Measurements from ENCODE around the gene NMRAL1.

The NMRAL1 gene

DNA sequence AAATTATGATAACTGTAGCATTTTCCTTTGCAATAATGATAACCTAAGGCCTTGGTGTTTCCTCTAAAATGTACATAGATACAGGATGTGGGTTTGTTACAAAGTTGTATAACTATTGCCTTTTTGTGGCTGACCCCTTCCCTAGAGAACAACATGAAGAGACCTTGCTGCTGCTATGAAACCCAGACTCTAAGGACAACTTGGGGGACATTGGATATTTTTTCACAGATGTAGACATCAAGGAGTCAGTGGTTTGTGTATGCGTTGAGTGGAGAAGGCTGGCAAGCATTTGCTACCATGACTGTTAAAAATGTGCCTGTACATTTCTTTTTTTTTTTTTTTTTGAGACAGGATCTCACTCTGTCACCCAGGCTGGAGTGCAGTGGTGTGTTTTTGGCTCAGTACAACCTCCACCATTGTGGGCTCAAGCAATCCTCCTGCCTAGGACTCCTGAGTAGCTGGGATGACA lies 14.1 kb upstream of the NMRAL1 start:
- DNase-seq (ENCODE audit: low spot score in 2 of 2), result no peak
- H3K36me3 Mint-ChIP-seq, result peaks cover 97% of the 10 kb centered on the region
- H3K4me1 Mint-ChIP-seq, result peaks cover 60% of the 10 kb centered on the region
- peak; percentile 82 for ATAC-seq
- H3K27ac Mint-ChIP-seq, result peak overlapping the region; percentile 92
- H3K9me3 Mint-ChIP-seq, result no peaks in the 10 kb centered on the region
- H3K4me3 Mint-ChIP-seq, result peak overlapping the region; percentile 46

DNA sequence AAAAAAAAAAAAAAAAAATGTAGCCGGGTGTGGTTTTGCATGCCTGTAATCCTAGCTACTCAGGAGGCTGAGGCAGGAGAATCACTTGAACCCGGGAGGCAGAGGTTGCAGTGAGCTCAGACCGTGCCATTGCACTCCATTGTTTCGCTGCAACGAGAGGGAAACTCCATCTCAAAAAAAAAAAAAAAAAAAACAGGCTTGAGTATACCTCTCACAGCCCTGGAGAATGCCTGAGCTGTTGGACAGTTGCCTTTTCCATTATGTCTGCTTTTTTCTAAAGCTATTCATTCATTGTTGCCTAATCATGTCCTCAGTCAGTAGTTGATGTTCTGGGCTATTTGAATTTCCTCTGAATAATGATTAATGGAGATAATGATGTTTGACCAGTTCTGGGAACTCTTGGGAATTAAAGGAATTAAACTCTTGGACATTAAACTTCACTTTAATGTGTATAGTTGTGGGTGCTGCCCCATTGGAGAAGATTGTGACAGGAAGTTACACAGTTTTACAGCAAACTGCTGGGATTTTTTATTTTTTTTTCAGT lies 13.6 kb upstream of the NMRAL1 start:
- H3K36me3 Mint-ChIP-seq, result peaks cover 97% of the 10 kb centered on the region
- no peak for DNase-seq (ENCODE audit: low spot score in 2 of 2)
- H3K4me3 Mint-ChIP-seq, result peak overlapping the region; percentile 46

DNA sequence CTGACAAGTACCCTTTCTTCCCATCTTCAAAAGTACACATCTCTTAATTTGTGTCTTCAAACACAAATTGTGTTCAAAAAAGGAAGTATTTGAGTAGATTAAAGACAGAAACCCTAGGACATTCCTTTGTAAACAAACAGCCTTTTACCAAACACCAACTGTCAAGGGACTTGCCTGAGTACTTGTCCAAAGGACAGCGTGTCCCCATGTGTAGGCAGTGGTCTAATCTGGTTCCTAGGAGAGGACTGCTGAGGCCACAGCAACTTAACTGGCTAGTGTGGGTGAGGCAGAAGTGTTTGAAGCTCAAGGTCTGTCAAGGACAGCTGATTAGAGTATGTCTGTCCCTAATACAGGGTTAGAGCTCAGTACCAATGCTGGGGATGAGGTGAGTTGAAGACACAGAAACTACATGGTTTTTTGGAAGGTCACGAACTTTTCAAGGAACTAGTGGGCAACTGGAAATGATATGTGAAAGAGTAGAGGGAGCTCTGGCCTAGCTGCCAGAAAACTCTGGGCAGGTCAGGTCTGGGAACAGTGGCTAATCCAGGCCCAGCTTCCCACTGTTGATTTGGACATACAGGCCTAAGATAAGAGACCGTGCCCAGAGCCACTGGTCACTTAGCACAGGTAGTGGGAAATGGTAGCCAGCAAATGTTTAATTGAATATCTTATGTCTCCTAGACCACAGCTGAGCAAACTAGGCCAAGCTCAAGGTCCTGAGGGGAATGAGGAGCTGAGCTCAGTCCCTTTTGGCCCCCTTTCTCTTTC lies 11.9 kb upstream of the NMRAL1 start:
- peak overlapping the region; percentile 89 for H3K27ac Mint-ChIP-seq
- no peak for DNase-seq (ENCODE audit: low spot score in 2 of 2)
- no peaks in the 10 kb centered on the region for H3K9me3 Mint-ChIP-seq
- no peak overlapping the region for H3K4me3 Mint-ChIP-seq
- no peak for ATAC-seq
- peaks cover 69% of the 10 kb centered on the region for H3K4me1 Mint-ChIP-seq
- peaks cover 97% of the 10 kb centered on the region for H3K36me3 Mint-ChIP-seq

More for the DNA sequence above, 13.6 kb upstream of the NMRAL1 start:
- peaks cover 57% of the 10 kb centered on the region for H3K4me1 Mint-ChIP-seq
- H3K9me3 Mint-ChIP-seq, result no peaks in the 10 kb centered on the region
- ATAC-seq, result peak; percentile 58
- peak overlapping the region; percentile 92 for H3K27ac Mint-ChIP-seq

DNA sequence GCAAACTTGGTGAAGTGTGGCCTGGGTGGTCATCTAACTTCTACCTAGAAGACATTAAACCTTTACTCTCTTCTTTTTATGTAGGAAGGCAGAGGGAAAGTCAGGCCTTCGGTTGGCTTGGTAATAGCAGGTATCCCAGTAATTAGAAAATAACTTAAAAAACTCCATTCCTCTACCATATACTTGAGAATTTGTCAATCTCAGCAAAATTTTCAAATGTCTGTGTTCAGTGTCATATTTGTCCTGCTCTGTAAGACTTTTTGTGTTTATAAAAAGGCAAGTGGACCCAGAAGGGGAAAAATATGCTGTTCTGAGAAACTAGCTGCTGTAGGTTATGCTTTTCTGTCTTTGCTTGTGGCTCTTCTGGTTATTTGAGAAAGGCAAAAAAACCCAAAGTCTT lies 7.5 kb upstream of the NMRAL1 start:
- Mint-ChIP-seq H3K9me3 (no peaks in the 10 kb centered on the region), H3K4me1 (peaks cover 43% of the 10 kb centered on the region), H3K27ac (peak overlapping the region; percentile 36), H3K4me3 (peak overlapping the region; percentile 3), H3K36me3 (peaks cover 91% of the 10 kb centered on the region)
- DNase-seq (ENCODE audit: low spot score in 2 of 2), result no peak
- no peak for ATAC-seq

DNA sequence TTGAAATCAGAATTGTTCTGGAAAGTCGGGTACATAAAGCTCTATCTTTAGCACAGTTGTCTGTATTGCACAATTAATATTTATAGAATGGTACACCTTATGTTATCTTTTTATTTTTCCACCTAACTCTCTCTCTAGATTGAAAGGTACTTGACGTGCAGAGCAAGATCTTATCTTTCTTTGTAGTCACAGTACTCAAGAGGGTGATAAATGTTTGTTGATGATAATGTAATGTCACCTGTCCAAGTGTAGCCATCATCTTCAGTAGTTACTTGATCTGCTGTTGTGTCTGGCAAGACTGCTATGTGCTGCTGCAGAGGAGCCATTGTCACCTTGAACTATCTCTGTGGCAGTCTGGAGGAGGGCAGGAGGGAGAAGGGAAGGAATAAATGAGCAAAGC lies 7.1 kb upstream of the NMRAL1 start:
- H3K4me3 Mint-ChIP-seq, result peak overlapping the region; percentile 3
- H3K36me3 Mint-ChIP-seq, result peaks cover 88% of the 10 kb centered on the region
- no peak for ATAC-seq

DNA sequence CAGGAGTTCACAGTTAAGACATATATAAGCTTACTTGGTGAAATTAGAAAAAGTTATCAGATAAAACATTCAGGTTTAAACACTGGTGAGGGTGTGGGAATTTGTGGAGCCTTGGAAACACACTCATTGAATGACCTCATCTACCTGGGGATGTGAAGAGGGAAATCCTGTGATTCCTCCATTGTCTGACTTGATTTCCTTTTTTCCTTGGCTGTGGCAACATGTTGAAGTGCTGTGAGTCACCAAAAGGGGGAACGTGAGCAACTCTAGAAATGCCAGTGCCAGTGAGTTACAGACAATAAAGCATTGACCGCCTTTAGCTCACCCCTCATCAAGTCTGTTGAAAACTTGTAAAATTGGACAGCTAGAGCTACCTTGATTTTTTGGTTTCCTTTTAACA lies 3.5 kb upstream of the NMRAL1 start:
- peak overlapping the region; percentile 88 for H3K27ac Mint-ChIP-seq
- ATAC-seq (no peak), DNase-seq (ENCODE audit: low spot score in 2 of 2) (no peak)
- H3K4me1 Mint-ChIP-seq, result peaks cover 38% of the 10 kb centered on the region
- H3K4me3 Mint-ChIP-seq, result peak overlapping the region; percentile 84
- H3K36me3 Mint-ChIP-seq, result peaks cover 64% of the 10 kb centered on the region
- no peaks in the 10 kb centered on the region for H3K9me3 Mint-ChIP-seq

More for the DNA sequence above, 7.1 kb upstream of the NMRAL1 start:
- Mint-ChIP-seq H3K9me3 (no peaks in the 10 kb centered on the region), H3K4me1 (peaks cover 41% of the 10 kb centered on the region), H3K27ac (peak overlapping the region; percentile 36)
- DNase-seq (ENCODE audit: low spot score in 2 of 2), result no peak

DNA sequence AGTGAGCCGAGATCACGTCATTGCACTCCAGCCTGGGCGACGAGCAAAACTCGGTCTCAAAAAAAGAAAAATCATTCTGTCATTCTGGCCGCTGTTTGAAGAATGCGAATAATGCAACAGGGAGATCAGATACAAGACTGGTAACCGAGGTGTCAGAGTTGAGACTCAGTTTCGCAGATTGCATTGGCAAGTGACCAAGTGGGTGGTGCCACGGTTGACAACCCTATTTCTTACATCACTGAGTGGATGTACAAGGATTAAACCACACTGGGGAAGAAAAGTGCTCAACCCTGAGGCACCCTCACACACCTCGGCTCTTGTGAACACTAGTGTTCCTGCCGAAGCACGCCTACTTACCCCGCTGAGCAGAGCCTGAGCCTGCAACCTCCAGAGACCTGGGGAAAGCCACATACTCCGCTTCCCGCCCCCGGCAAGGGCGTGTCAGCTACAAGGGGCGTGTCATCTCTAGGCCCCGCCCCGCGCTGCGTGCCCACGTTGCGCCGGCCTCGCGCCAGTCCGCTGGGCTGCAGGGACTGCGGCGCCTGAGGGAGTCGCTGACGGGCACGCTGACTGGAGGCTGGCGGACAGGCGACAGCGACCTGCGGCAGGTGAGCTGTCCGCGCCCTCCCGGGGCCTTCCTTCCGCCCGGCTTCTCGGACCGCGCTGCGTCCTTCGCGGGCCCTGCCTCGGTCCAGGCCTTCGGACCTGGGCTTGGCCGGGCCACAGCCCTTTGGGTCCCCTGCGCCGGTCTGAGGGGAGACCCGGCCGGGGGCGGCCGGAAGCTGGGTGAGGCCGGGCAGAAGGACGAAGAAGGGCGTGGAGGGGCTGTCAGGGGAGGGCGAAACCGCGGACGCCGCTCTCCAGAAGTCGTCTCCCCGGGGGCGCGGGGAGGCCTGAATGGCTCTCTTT lies 1.7 kb upstream of the NMRAL1 start, which contains the start of gene HMOX2:
TSS of gene HMOX2 (plus strand) at position 519 of the 909 bp plus-strand sequence. CDS start 29,127 bp downstream, outside the sequence.
- peak within 1 kb of the TSS; percentile 84 for H3K4me3 Mint-ChIP-seq

DNA sequence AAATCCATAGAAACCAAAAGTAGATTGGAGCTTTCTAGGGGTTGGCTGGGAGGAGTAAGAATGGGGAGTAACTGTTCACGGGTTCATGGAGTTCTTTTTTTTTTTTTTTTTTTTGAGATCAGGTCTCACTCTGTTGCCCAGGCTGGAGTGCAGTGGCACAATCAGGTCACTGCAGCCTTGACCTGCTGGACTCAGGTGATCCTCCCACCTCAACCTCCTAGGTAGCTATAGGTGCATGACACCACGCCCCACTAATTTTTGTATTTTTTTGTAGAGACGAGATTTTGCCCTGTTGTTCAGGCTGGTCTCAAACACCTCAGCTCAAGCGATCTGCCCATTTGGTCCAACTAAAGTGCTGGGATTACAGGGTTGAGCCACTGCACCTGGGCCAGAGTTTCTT lies 1.5 kb downstream of the NMRAL1 start:
- H3K4me3 Mint-ChIP-seq, result peak overlapping the region; percentile 84
- no peaks in the 10 kb centered on the region for H3K9me3 Mint-ChIP-seq
- peaks cover 56% of the 10 kb centered on the region for H3K36me3 Mint-ChIP-seq
- peaks cover 27% of the 10 kb centered on the region for H3K4me1 Mint-ChIP-seq
- DNase-seq (ENCODE audit: low spot score in 2 of 2) (no peak), ATAC-seq (no peak)
- peak overlapping the region; percentile 88 for H3K27ac Mint-ChIP-seq

More for the DNA sequence above, 1.7 kb upstream of the NMRAL1 start, which contains the start of gene HMOX2:
- Mint-ChIP-seq H3K36me3 (peaks cover 50% of the 10 kb centered on the region), H3K4me1 (peaks cover 33% of the 10 kb centered on the region), H3K9me3 (no peaks in the 10 kb centered on the region), H3K27ac (peak within 1 kb of the TSS; percentile 88)
- peak; percentile 97 to 98 for DNase-seq (ENCODE audit: low spot score in 2 of 2)
- peak; percentile 89 for ATAC-seq

DNA sequence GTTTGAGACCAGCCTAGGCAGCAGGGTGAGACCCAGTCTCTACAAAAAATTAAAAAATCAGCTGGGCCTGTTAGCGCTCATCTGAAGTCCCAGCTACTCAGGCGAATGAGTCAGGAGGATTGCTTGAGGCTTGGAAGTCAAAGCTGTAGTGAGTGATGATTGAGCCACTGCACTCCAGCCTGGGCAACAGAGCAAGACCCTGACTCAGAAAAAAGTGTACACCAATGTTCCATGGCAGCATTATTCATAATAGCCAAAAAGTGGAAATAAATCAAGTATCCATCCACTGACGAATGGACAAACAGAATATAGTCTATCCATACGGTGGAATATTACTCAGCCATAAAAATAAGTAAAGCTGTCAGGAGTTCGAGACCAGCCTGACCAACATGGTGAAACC lies 2.6 kb downstream of the NMRAL1 start:
- Mint-ChIP-seq H3K9me3 (no peaks in the 10 kb centered on the region), H3K4me3 (no peak overlapping the region), H3K27ac (no peak overlapping the region), H3K4me1 (peaks cover 29% of the 10 kb centered on the region), H3K36me3 (peaks cover 53% of the 10 kb centered on the region)
- ATAC-seq (no peak), DNase-seq (ENCODE audit: low spot score in 2 of 2) (no peak)

DNA sequence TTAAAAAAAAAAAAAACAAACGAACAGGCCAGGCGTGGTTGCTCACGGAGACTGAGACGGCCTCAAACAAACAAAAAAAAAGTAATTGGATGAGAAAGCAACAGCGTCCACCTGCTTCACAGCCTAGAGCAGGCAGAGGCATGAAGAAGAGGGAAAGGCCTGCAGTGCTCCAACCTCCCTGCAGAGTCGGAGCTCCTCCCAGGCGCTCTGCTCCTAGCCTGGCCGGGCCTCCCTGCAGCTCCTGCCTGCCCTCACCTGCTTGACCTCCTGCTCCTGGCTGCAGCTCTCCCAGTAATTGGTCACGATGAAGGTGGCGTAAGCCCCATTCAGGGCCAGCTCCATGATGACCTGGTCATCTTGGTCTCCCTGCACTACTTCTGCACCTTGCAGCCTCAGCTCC lies 5.5 kb downstream of the NMRAL1 start:
- no peaks in the 10 kb centered on the region for H3K9me3 Mint-ChIP-seq
- H3K4me3 Mint-ChIP-seq, result no peak overlapping the region
- ATAC-seq (no peak), DNase-seq (ENCODE audit: low spot score in 2 of 2) (no peak)
- H3K36me3 Mint-ChIP-seq, result peaks cover 66% of the 10 kb centered on the region
- peaks cover 41% of the 10 kb centered on the region for H3K4me1 Mint-ChIP-seq
- H3K27ac Mint-ChIP-seq, result peak overlapping the region; percentile 99

DNA sequence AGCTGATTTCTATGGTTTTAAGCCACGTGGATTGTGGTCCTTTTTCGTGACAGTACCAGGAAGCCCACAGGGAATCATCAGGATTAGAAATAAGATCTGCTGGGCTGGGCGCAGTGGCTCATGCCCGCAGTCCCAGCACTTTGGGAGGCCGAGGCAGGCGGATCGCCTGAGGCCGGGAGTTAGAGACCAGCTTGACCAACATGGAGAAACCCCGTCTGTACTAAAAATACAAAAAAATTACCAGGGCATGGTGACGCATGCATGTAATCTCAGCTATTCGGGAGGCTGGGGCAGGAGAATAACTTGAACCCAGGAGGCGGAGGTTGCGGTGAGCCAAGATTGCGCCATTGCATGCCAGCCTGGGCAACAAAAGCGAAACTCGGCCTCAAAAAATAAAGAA lies 6.5 kb downstream of the NMRAL1 start:
- Mint-ChIP-seq H3K27ac (peak overlapping the region; percentile 99), H3K4me3 (no peak overlapping the region), H3K36me3 (peaks cover 73% of the 10 kb centered on the region)

DNA sequence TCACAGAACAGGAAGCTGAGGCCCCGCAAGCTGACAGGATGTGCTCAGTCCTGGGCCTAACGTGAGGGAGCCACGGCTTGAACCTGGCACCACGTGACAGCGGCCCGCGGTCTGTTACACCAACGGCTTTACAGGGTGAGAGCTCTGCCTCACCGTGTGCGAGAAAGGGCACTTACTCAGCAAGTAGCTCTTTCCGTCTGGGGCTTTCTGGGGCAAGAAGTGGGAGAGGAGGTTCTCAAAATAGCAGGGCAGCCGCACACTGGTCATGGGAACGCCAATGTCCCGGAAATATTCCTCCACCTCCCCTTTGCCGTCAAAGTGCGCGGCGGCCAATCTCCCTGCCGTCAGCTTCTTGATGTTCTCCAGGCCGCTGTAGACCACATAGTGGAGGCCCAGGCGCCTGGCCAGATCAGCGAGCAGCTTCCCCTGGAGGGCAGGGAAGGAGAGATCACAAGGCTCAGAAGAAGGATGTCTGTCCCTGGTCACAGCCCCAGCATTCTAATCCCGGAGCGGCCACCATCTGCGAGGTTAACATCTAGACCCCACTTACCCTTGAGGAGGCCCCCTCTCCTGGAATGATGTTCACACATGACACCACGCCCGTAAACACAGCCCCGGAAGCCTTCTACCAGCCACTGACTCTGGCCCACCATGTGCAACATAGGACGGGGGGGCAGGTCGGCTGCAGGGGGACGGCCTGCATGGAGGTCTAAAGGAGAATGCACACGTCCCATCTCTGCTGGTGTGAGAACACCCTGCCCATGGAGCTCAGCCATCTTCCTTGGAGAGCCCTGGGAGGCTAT lies 8.2 kb downstream of the NMRAL1 start:
- Mint-ChIP-seq H3K4me1 (peaks cover 27% of the 10 kb centered on the region), H3K36me3 (peaks cover 70% of the 10 kb centered on the region), H3K4me3 (peak overlapping the region; percentile 73), H3K27ac (peak overlapping the region; percentile 99), H3K9me3 (no peaks in the 10 kb centered on the region)
- peak; percentile 99 for ATAC-seq
- DNase-seq (ENCODE audit: low spot score in 2 of 2), result peak; percentile 65 to 88

More for the DNA sequence above, 6.5 kb downstream of the NMRAL1 start:
- ATAC-seq (no peak), DNase-seq (ENCODE audit: low spot score in 2 of 2) (no peak)
- peaks cover 37% of the 10 kb centered on the region for H3K4me1 Mint-ChIP-seq
- H3K9me3 Mint-ChIP-seq, result no peaks in the 10 kb centered on the region

DNA sequence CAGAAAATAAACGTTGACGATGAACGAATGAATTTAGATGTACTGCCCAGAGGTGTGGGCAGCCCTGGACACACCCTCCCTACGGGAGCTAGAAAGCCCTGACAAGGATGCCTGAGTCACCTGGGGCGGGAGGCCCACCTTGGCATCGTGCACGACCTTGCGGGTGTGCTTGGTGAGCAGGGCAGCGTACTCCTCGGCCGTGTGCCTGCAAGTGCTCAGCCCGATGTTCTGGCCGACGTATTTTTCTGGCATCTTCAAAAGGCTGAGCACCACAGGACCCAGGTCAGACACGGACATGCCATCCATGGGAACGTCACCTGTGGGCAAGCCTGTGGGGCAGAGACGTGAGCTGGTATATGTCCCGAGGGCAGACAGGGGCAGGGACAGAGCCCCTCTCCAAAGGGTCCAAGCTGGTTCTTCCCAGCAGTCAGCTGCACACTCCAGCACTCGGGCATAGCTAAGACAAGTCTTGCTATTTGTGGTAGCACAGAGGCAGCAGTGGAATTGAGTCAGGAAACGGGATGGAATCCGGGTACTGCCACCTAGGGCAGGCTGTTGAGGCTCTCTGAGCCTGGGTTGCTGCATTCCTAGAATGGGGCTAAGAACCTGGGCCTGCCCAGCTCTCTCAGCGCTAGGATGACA lies 10.8 kb downstream of the NMRAL1 start:
- H3K36me3 Mint-ChIP-seq, result peaks cover 70% of the 10 kb centered on the region
- DNase-seq (ENCODE audit: low spot score in 2 of 2) (no peak), ATAC-seq (no peak)
- no peaks in the 10 kb centered on the region for H3K9me3 Mint-ChIP-seq
- no peak overlapping the region for H3K4me3 Mint-ChIP-seq
- H3K4me1 Mint-ChIP-seq, result peaks cover 46% of the 10 kb centered on the region
- peak overlapping the region; percentile 82 for H3K27ac Mint-ChIP-seq

Data from stimulated activated effector memory CD8-positive, alpha-beta T cell treated with anti-CD3 and anti-CD28 coated beads, Interleukin-12 subunit alpha, Interleukin-12 subunit beta, amount 100 ng/mL, for 72 hours (primary cell).